VCaP (cell line): Measurements from ENCODE around the gene PATE1.

Source experiments
- H3K27ac ChIP-seq: fragments of 450-650 bp; 2 replicates; pipeline ENCODE4 v1.5.1; 2017
- TF ChIP-seq, protein P1 (sequence below): fragments of 450-650 bp; conservative IDR thresholded peaks from 2 replicates; pipeline ENCODE4 v1.5.1; 2017; ENCODE audit warnings: mild to moderate bottlenecking, moderate library complexity

The PATE1 gene

DNA sequence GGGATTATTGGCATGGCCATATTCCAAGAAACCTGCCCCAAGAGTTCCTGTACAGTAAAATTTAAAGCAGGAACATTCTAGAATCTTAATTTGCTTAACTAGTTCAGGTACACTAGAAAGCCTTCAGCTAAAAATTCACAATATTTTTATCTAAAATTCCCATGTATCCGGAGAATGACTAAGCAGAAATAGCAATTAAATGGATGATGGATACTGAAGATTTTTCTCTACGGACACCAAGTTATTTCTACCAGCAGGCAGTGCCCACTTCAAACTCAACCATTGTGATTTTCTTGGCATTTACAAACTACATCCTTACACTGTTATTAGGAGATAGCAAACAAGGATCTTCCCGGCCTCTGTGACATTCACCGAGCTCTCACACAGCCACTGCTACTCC lies 44.7 kb downstream of the PATE1 start:
- TF ChIP-seq, protein P1, sequence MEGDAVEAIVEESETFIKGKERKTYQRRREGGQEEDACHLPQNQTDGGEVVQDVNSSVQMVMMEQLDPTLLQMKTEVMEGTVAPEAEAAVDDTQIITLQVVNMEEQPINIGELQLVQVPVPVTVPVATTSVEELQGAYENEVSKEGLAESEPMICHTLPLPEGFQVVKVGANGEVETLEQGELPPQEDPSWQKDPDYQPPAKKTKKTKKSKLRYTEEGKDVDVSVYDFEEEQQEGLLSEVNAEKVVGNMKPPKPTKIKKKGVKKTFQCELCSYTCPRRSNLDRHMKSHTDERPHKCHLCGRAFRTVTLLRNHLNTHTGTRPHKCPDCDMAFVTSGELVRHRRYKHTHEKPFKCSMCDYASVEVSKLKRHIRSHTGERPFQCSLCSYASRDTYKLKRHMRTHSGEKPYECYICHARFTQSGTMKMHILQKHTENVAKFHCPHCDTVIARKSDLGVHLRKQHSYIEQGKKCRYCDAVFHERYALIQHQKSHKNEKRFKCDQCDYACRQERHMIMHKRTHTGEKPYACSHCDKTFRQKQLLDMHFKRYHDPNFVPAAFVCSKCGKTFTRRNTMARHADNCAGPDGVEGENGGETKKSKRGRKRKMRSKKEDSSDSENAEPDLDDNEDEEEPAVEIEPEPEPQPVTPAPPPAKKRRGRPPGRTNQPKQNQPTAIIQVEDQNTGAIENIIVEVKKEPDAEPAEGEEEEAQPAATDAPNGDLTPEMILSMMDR = no peak
- no peak overlapping the region for H3K27ac ChIP-seq

GRCh38 chr11:125797641-125798040 lies 51.6 kb downstream of the PATE1 start:
- TF ChIP-seq, protein P1 = no peak
- no peak overlapping the region for H3K27ac ChIP-seq
